HG03439 (cell line): ENCODE measurements around the gene ADSS1.

Experiments
- ATAC-seq: cut with Tn5 transposase; IDR thresholded peaks from one replicate; pipeline ENCODE4 v1.9.1; 2021; ENCODE audit warnings: mild to moderate bottlenecking, moderate library complexity; ENCODE audit not compliant: unreplicated experiment

The ADSS1 gene

GRCh38 chr14:104686624-104687517 is 37.2 kb upstream of the ADSS1 start:
- ATAC-seq, result no peak

- ATAC-seq, result no peak
Observed at GRCh38 chr14:104687601-104688504, 36.2 kb upstream of the ADSS1 start.

DNA sequence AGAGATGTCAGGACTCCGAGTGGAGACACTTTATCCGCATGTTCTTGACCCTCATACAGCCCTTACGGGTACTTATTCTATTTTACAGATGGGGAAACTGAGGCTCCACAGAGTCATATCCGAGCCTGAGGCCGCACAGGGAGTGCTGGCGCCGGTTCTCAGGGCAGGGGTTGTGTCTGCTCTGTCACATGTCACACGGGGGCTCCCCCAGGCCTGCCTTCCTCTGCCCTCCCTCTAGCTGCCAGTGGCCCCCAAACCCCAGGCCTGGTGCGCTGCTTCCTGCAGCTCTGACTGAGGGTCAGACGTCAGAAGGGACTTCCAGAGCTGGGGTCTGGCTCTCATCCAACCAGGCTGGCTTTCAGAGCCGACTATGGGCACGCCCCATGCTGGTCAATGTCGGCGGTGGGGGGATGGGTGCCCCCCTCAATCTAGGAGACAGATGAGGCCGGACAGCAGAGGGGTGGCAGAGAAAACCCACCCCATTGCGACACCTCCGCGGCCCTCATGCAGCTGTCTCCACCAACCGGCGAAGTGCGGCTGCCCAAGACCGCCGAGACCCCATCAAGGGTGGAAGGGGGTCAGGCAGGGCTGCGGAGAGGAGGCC is 35.4 kb upstream of the ADSS1 start:
- ATAC-seq, result no peak

GRCh38 chr14:104689109-104689880 is 34.7 kb upstream of the ADSS1 start, which contains the start of gene INF2:
Gene INF2, plus strand, starts transcription at chr14:104689618. Its CDS starts 11,748 bp downstream, at chr14:104701366.
- ATAC-seq, result no peak

- no peak for ATAC-seq
Observed at GRCh38 chr14:104689881-104690711, 33.9 kb upstream of the ADSS1 start.

- no peak for ATAC-seq
Observed at GRCh38 chr14:104690861-104691455, 33.1 kb upstream of the ADSS1 start.

GRCh38 chr14:104691546-104692260 is 32.3 kb upstream of the ADSS1 start:
- no peak for ATAC-seq

GRCh38 chr14:104692261-104692938 is 31.6 kb upstream of the ADSS1 start:
- no peak for ATAC-seq

DNA sequence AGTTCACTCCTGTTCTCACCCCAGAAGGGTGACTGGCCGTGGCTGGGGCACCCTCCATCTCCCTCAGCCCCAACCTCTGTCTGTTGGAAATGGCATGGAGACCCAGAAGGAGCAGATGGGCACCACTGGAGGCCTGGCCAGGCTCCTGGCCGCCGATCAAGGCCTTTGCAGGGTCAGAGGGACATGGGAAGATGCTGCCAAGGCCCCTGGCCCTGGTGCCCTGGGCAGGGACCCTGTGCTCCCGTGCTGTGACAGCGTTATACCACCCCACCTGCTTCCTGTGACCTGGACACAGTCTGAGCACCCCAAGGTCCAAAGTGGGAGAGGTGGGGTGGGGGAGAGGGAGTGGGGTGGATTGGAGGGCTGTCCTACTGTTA is 31.1 kb upstream of the ADSS1 start:
- ATAC-seq, result no peak

GRCh38 chr14:104693482-104694431 is 30.3 kb upstream of the ADSS1 start:
- ATAC-seq, result no peak

- ATAC-seq, result no peak
Observed at GRCh38 chr14:104694475-104694950, 29.5 kb upstream of the ADSS1 start.

DNA sequence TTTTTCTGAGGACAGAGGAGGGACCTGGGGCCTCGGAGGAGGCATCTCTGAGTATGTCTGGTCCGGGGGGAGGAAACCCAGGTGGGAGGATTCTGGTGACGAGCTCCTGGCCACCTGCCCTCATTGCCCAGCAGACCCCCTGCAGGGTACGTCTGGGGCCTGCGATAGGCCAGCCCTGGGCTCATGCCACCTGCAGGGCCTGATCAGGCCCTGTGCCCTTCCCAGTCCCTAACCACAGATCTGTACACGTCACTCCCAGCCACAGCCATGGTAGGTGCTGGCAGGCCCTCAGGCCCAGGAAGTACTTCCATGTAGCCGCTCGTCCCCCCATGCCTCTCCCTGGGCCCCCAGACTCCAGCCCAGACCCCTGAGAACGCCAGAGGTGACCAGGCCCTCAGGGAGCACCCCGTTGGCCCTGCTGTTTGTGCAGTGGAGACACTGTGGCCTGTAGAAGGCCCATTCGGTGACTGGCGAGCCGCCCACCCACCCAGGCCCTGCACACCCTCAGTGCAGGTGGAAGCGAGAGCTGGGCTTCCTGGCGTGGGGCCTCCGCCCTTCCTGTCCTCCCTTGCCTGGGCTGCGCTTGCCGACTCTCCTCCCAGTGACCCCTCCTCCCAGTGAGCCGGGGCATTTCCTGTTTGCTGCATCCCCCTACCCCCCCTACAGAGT is 28.9 kb upstream of the ADSS1 start:
- ATAC-seq, result no peak

DNA sequence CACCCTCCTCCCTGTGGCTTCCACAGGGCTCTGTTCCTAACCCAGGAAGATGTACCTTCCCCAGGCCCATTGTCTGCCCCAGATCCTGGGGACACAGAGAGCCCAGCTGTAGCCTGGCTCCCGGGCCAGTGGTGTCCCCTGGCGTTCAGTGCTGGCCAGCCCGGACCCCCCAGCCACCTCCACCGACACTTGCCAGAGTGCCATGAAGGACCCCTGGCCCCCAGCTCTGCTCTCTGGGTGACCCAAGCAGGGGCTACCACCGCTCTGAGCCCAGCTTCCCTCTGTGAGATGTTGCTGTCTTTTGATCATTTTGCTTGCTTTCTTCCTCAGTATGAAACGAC is 28.4 kb upstream of the ADSS1 start:
- ATAC-seq, result no peak

GRCh38 chr14:104696671-104697316 is 27.2 kb upstream of the ADSS1 start:
- ATAC-seq, result no peak

GRCh38 chr14:104697317-104697703 is 26.7 kb upstream of the ADSS1 start:
- no peak for ATAC-seq
